Neural cell (in vitro differentiated cells): ENCODE results near the gene DOCK10. TPM values are rescaled to one million over a fixed set of nuclear protein-coding genes. Genes with fewer than 3 reads are reported as not detected.

Source experiments
- H2AFZ ChIP-seq: fragments of 200-600, 300-800 bp; sonication (generic), shearing (Covaris generic); 2 replicates; pipeline ENCODE4 v1.6.0; 2014; ENCODE audit warnings: low read depth, mild to moderate bottlenecking, antibody characterized with exemption, low read length, moderate library complexity
- H3F3A ChIP-seq: fragments of 200-600 bp; shearing (Covaris generic); 2 replicates; pipeline ENCODE4 v1.6.1; 2016; ENCODE audit warnings: mild to moderate bottlenecking, moderate library complexity, mixed read lengths, antibody characterized with exemption, low read length; ENCODE audit not compliant: insufficient read depth, poor library complexity, severe bottlenecking
- H3K27ac ChIP-seq: fragments of 200-600, 300-800 bp; sonication (generic), shearing (Covaris generic); 2 replicates; pipeline ENCODE4 v1.5.1; 2014; ENCODE audit warnings: mild to moderate bottlenecking, low read length, moderate library complexity
- H3K27me3 ChIP-seq: fragments of 300-800, 200-600 bp; sonication (generic), shearing (Covaris generic); 2 replicates; pipeline ENCODE4 v1.6.0; 2014; ENCODE audit warnings: mild to moderate bottlenecking, low read depth, low read length, moderate library complexity; ENCODE audit not compliant: insufficient read depth
- H3K36me3 ChIP-seq: fragments of 300-800, 200-600 bp; sonication (generic), shearing (Covaris generic); 2 replicates; pipeline ENCODE4 v1.5.1; 2014; ENCODE audit warnings: mild to moderate bottlenecking, antibody characterized with exemption, low read length, moderate library complexity; ENCODE audit not compliant: insufficient read depth
- H3K4me2 ChIP-seq: fragments of 300-800, 200-600 bp; sonication (generic), shearing (Covaris generic); 2 replicates; pipeline ENCODE4 v1.6.0; 2014; ENCODE audit warnings: mild to moderate bottlenecking, low read length
- H3K4me3 ChIP-seq: fragments of 300-800, 200-600 bp; sonication (generic), shearing (Covaris generic); 2 replicates; pipeline ENCODE4 v1.5.1; 2014; ENCODE audit warnings: mild to moderate bottlenecking, low read length, moderate library complexity
- H3K79me2 ChIP-seq: fragments of 200-600 bp; shearing (Covaris generic); replicated peaks from 2 replicates; pipeline ENCODE4 v1.6.0; 2014; ENCODE audit warnings: mild to moderate bottlenecking, low read length, moderate library complexity; ENCODE audit not compliant: insufficient read depth
- H3K9ac ChIP-seq: fragments of 300-800, 200-600 bp; sonication (generic), shearing (Covaris generic); 2 replicates; pipeline ENCODE4 v1.6.1; 2016; ENCODE audit warnings: mild to moderate bottlenecking, low read length, mixed read lengths
- H3K9me2 ChIP-seq: fragments of 200-600 bp; shearing (Covaris generic); 2 replicates; pipeline ENCODE4 v1.6.1; 2016; ENCODE audit warnings: mild to moderate bottlenecking, low read length, mixed read lengths; ENCODE audit not compliant: insufficient read depth
- H3K9me3 ChIP-seq: fragments of 200-600, 300-800 bp; sonication (generic), shearing (Covaris generic); 2 replicates; pipeline ENCODE4 v1.6.1; 2016; ENCODE audit warnings: mild to moderate bottlenecking, mixed run types, low read length, moderate library complexity, mixed read lengths
- H4K20me1 ChIP-seq: fragments of 200-600 bp; shearing (Covaris generic); 2 replicates; pipeline ENCODE4 v1.6.1; 2016; ENCODE audit warnings: mild to moderate bottlenecking, mixed run types; ENCODE audit not compliant: insufficient read depth
- CTCF ChIP-seq: fragments of 450-650 bp; IDR thresholded peaks from 2 replicates; pipeline ENCODE4 v1.5.1; 2014; ENCODE audit warnings: antibody characterized with exemption, mild to moderate bottlenecking, moderate library complexity; ENCODE audit not compliant: poor library complexity, severe bottlenecking
- EP300 ChIP-seq: fragments of 450-650 bp; conservative IDR thresholded peaks from 2 replicates; pipeline ENCODE4 v1.6.1; 2014; ENCODE audit warnings: antibody characterized with exemption, mild to moderate bottlenecking, moderate library complexity; ENCODE audit not compliant: poor library complexity, severe bottlenecking
- EZH2 ChIP-seq: fragments of 200-600, 300-800 bp; shearing (Covaris generic), sonication (generic); IDR thresholded peaks from 2 replicates; pipeline ENCODE4 v1.6.1; 2014; ENCODE audit warnings: antibody characterized with exemption, low read length, borderline replicate concordance, mild to moderate bottlenecking; ENCODE audit not compliant: insufficient read depth, poor library complexity, severe bottlenecking
- MXI1 ChIP-seq: fragments of 450-650 bp; conservative IDR thresholded peaks from 2 replicates; pipeline ENCODE4 v1.6.1; 2014; ENCODE audit warnings: antibody characterized with exemption, mild to moderate bottlenecking; ENCODE audit not compliant: poor library complexity, severe bottlenecking
- POLR2AphosphoS5 ChIP-seq: IDR thresholded peaks from 2 replicates; pipeline ENCODE4 v1.6.1; 2012
- RAD21 ChIP-seq: fragments of 450-650 bp; conservative IDR thresholded peaks from 2 replicates; pipeline ENCODE4 v1.6.1; 2014; ENCODE audit warnings: antibody characterized with exemption, mild to moderate bottlenecking, moderate library complexity
- REST ChIP-seq: IDR thresholded peaks from 2 replicates; pipeline ENCODE4 v1.6.1; 2012; ENCODE audit warnings: borderline replicate concordance
- SMC3 ChIP-seq: fragments of 450-650 bp; conservative IDR thresholded peaks from 2 replicates; pipeline ENCODE4 v1.6.1; 2014; ENCODE audit warnings: antibody characterized with exemption, mild to moderate bottlenecking, moderate library complexity; ENCODE audit not compliant: poor library complexity
- TAF1 ChIP-seq: IDR thresholded peaks from 2 replicates; pipeline ENCODE4 v1.6.1; 2012; ENCODE audit warnings: low read depth
- polyA plus RNA-seq: library from polyadenylated mRNA; depleted of rRNA; stranded (reverse); fragments of >200 nt; gene quantifications from 2 replicates; pipeline ENCODE4 v1.2.3, GENCODE V29; 2014

The DOCK10 gene
- polyA plus RNA-seq, 1 donor from 2014 or later = 0.37 TPM

- no peaks in the 10 kb centered on the region for H3K9me3 ChIP-seq
- no peaks in the 10 kb centered on the region for H3K79me2 ChIP-seq
- no peaks in the 10 kb centered on the region for H4K20me1 ChIP-seq
- H3K4me3 ChIP-seq = no peak overlapping the region
- H2AFZ ChIP-seq = no peak overlapping the region
- H3K27me3 ChIP-seq = no peaks in the 10 kb centered on the region
- H3K9me2 ChIP-seq = no peaks in the 10 kb centered on the region
- no peaks in the 10 kb centered on the region for H3F3A ChIP-seq
- no peak overlapping the region for H3K9ac ChIP-seq
- TF ChIP-seq SMC3 = no peak
- TF ChIP-seq EP300 = no peak
- no peak for TF ChIP-seq EZH2
- no peak for TF ChIP-seq POLR2AphosphoS5
- TF ChIP-seq MXI1 = no peak
- no peak for TF ChIP-seq CTCF
- TF ChIP-seq TAF1 = no peak
- no peak for TF ChIP-seq RAD21
- TF ChIP-seq REST = no peak
- no peak overlapping the region for H3K27ac ChIP-seq
- H3K4me2 ChIP-seq = no peak overlapping the region
- H3K36me3 ChIP-seq = no peaks in the 10 kb centered on the region
Measured at GRCh38 chr2:224846686-224847085, 195.6 kb downstream of the DOCK10 start.

DNA sequence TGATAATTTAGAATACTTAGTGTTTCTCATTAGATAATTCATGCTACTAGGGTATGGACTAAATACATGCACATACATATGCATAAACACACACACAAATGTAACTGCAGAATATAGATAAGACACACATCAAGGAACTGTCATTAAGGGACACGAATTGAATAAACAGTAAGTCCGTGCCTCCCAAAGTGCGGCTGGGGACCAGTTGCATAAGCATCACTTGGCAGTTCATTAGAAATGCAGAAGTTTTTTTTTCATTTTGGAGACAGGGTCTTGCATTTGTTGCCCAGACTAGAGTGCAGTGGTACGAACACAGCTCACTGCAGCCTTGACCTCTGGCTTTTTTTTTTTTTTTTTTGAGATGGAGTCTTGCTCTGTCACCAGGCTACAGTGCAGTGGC, 196.1 kb downstream of the DOCK10 start:
- H3K36me3 ChIP-seq = no peaks in the 10 kb centered on the region
- no peaks in the 10 kb centered on the region for H3K79me2 ChIP-seq
- H3K9me3 ChIP-seq = no peaks in the 10 kb centered on the region
- no peak overlapping the region for H2AFZ ChIP-seq
- H3K27ac ChIP-seq = no peak overlapping the region
- H4K20me1 ChIP-seq = no peaks in the 10 kb centered on the region
- H3K27me3 ChIP-seq = no peaks in the 10 kb centered on the region
- TF ChIP-seq EP300 = no peak
- no peak for TF ChIP-seq POLR2AphosphoS5
- no peak for TF ChIP-seq TAF1
- no peak for TF ChIP-seq RAD21
- no peak for TF ChIP-seq EZH2
- TF ChIP-seq MXI1 = no peak
- no peak for TF ChIP-seq CTCF
- TF ChIP-seq REST = no peak
- TF ChIP-seq SMC3 = no peak
- H3K9me2 ChIP-seq = no peaks in the 10 kb centered on the region
- no peaks in the 10 kb centered on the region for H3F3A ChIP-seq
- no peak overlapping the region for H3K4me3 ChIP-seq
- no peak overlapping the region for H3K4me2 ChIP-seq
- H3K9ac ChIP-seq = no peak overlapping the region
